Stimulated activated naive CD4-positive, alpha-beta T cell treated with Interleukin-2 at 50 U/mL for 16 hours (primary cell): ENCODE data around the gene PTPRC.
"Not testable (repeated sequence)": the region's sequence is repeated elsewhere in the genome, so short reads cannot be mapped to it uniquely, and the experiment has no call there.

Source experiments
- DNase-seq: peaks from one replicate; lab custom pipeline; 2025; lab: John Stamatoyannopoulos, UW

The PTPRC gene, protein sequence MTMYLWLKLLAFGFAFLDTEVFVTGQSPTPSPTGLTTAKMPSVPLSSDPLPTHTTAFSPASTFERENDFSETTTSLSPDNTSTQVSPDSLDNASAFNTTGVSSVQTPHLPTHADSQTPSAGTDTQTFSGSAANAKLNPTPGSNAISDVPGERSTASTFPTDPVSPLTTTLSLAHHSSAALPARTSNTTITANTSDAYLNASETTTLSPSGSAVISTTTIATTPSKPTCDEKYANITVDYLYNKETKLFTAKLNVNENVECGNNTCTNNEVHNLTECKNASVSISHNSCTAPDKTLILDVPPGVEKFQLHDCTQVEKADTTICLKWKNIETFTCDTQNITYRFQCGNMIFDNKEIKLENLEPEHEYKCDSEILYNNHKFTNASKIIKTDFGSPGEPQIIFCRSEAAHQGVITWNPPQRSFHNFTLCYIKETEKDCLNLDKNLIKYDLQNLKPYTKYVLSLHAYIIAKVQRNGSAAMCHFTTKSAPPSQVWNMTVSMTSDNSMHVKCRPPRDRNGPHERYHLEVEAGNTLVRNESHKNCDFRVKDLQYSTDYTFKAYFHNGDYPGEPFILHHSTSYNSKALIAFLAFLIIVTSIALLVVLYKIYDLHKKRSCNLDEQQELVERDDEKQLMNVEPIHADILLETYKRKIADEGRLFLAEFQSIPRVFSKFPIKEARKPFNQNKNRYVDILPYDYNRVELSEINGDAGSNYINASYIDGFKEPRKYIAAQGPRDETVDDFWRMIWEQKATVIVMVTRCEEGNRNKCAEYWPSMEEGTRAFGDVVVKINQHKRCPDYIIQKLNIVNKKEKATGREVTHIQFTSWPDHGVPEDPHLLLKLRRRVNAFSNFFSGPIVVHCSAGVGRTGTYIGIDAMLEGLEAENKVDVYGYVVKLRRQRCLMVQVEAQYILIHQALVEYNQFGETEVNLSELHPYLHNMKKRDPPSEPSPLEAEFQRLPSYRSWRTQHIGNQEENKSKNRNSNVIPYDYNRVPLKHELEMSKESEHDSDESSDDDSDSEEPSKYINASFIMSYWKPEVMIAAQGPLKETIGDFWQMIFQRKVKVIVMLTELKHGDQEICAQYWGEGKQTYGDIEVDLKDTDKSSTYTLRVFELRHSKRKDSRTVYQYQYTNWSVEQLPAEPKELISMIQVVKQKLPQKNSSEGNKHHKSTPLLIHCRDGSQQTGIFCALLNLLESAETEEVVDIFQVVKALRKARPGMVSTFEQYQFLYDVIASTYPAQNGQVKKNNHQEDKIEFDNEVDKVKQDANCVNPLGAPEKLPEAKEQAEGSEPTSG (N-terminal part only)

DNA sequence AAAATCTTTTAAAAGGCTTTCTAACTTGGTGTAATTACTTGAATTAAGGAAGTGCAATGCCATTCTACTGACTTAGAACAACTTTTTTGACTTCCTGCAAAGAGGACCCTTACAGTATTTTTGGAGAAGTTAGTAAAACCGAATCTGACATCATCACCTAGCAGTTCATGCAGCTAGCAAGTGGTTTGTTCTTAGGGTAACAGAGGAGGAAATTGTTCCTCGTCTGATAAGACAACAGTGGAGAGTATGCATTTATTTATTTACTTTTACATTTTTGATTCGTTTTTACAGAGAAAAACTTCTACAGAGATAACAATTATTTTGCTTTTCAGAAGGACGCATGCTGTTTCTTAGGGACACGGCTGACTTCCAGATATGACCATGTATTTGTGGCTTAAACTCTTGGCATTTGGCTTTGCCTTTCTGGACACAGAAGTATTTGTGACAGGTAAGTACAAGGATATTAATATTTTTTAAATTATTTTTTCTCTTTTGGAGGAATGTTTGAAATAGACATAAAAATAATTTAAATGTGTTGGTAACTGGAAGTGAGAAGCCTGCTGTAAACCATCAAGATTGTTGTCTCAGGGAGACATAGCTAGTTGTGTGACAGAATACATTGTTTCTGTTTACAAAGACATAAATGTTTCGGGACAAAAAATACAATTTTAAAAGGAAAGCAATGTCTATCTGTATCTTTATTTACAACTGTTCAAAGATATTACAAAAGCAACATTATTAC lies at the start of gene PTPRC:
PTPRC (plus strand) TSS at position 147 of the 742 bp plus-strand sequence; CDS start at position 376, 229 bp downstream.
- no peak for DNase-seq

DNA sequence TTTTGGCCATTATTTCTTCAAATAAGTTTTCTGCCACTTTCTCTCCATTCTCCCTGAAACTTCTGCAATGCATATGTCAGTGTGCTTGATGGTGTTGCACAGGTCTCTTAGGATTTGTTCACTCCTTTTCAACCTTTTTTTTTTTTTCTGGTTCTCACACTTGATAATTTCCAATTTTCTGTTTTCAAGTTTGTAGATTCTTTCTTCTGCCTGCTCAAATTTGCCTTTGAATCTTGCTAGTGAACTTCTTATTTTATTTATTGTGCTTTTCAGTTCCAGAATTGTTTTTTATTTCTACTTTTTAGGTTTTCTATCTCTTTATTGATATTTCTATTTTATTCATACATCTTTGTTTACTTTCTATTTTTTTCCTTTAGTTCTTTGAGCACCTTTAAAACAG lies 48.4 kb upstream of the PTPRC start:
- no peak for DNase-seq

DNA sequence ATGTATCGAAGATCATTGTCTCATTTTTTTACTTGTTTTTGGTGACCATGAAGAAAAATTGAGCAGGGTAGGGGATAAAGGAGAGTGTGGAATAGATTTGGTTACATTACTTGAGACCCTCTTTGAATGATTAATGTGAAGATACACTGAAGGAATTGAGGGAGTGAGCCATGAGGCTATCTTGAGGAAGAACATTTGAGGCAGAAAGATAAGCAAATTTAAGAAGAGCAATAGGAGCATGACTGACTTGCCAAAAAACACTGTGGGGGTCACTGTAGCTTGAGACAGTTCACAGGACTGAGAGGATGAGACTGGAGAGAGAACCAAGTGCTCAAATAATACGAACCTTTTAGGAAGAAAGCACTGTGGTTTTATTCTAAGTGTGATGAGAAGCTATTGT lies 43.1 kb upstream of the PTPRC start:
- no peak for DNase-seq

DNA sequence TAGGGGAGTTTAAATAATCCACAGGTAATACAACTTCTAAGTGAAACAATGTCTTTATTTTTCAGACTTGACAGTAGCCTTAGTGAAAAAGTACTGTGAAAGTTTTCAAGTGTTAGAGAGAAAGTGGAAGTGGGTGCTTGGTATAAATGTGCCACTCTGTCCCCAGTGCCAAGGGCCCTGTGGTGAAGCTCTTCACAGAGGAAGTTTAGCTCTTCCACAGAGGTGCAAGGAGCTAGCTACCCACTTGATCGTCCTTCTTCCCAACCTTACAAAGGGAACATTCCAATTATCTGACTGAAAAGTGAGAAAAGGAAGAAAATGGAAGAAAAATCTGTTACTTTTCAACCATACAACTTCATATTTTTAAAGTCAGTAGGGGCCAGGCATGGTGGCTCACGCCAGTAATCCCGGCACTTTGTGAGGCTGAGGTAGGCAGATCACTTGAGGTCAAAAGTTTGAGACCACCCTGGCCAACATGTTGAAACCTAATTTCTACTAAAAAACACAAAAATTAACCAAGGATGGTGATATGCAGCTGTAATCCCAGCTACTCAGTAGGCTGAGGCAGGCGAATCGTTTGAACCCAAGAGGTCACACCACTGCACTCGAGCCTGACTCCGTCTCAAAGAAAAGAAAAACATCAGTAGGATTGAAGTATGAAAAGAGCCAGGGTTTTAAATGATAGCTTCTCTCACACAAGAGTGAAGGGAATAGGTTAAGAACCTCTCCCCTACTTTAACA lies 41.0 kb upstream of the PTPRC start:
- no peak for DNase-seq

DNA sequence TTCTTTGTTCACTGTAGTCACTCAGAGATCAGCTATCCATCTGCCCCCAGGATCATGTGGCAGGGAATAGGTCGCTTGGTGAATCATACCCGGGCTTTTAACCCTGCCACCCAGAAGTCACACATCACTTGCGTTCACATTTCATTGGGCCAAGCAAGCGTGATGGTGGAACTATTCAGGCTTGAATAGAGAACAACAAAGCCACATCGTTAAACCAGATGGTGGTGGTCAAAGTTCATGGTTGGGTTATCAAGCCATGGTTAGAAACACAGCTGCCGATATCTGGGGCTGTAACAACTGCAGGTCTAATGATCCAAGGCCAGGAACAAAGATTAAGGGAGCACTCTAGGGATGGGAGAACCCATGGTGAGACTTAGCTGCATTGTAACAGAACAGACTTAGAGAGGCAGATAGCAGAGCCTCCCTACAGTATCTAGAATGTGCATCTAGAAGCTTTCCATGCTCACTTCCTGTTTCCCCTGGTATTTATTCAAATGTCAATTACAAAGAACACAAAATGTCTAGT lies 40.0 kb upstream of the PTPRC start:
- no peak for DNase-seq

DNA sequence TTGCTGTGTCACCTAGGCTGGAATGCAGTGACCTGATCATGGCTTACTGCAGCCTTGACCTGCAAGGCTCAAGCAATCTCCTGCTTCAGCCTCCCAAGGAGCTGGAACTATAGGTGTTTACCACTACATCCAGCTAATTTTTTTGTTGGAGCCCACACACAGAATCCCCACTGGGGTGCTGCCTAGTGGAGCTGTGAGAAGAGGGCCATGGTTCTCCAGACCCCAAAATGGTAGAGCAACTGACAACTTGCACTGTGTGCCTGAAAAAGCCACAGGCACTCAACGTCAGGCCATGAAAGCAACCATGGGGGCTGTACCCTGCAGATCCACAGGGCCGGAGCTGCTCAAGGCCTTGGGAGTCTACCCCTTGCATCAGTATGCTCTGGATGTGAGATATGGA lies 39.1 kb upstream of the PTPRC start:
- DNase-seq = no peak

DNA sequence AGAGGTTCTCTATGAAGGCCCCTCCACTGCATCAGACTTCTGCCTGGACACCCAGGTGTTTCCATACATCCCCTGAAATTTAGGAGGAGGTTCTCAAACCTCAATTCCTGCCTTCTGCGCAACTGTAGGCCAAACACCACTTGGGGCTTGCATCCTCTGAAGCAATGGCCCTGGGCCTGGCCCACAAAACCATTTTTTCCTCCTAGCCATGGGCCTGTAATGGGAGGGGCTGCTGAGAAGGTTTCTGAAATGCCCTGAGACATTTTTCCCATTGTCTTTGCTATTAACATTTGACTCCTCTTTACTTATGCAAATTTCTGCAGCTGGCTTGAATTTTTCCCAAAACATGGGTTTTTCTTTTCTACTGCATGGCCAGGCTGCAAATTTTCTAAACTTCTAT lies 37.9 kb upstream of the PTPRC start:
- no peak for DNase-seq

DNA sequence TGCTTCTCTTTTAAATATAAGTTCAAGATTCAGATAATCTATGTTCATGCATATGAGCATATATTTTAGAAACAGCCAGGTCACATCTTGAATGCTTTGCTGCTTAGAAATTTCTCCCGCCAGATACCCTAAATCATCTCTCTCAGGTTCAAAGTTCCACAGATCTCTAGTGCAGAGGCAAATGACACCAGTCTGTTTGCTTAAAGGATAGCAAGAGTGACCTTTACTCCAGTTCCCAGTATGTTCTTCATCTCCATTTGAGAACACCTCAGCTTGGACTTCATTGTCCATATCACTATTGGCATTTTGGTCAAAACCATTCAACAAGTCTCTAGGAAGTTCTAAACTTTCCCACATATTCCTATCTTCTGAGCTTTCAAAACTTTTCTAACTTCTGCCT lies 37.5 kb upstream of the PTPRC start:
- not testable (repeated sequence) for DNase-seq

DNA sequence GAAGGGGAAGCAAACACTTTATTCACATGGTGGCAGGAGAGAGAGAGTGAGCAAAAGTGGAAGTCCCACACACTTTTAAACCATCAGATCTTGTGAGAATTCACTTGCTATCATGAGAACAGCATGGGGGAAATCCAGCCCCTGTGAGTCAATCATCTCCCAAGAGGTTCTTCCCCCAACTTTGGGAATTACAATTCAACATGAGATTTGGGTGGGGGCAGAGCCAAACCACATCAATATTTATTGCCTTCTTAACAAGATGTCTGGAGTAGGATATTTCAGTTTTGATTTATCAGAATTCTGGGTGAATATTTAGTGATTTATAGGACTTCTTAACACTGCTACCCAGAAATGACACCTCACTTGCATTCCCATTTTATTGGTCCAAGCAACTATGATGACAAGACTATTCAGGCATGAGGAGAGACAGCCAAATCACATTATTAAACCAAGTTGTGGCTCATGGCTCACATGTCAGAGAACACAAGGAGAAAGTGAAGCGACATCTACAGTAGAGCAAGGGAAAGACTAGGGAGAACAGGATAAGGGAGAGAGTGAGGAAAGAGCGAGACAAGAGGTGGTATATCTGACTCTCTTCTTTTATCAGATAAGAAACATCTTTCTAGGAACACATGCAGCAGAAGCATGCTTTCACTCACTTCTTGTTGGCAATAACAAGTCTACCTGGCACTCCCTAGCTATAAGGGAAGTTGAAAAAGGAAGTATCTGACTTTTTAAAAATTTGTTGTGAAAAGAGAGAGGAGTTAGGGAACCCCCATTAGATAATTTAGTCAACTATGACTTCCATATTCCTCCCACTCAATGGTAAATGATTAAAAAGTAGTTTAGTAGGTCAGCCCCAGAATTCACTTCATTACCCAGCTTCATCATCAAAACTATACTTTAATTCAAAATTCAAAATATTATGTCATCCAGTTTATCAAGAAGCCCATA lies 36.6 kb upstream of the PTPRC start:
- peak; percentile 28 for DNase-seq

DNA sequence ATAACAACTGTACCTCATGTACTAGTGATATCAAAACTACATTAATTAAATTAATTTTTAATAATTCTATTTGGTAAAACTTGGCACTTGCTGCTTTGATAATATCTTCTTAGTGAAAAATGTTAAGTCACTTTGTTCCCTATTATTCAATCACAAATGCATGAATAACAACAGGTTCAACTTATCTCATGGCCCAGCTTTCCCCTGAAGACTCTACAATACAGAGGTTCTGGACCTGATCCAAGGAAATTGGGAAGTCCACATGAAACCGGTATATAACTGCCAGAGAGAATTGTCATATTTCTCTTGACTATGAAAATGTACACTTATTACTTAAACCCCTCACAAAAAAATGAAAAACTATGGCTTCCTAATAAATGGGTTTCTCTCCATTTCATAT lies 33.9 kb upstream of the PTPRC start:
- no peak for DNase-seq

DNA sequence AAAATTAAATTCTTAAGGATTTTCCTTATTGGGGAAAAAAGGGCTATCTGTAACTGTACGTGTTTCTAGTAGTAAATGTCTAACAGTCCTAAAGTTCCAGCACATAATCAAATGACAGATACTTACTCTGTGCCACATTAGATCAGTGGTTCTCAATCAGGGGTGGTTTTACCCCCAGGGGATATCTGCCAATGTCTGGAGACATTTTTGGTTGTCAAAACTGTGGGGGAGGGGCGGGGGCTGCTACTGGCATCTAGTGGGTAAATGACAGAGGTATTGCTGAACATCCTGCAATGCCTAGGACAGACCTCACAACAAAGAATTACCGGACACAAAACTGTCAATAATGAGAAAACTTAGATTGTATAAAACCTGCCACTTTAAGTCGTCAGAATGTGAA lies 33.4 kb upstream of the PTPRC start:
- DNase-seq = no peak

DNA sequence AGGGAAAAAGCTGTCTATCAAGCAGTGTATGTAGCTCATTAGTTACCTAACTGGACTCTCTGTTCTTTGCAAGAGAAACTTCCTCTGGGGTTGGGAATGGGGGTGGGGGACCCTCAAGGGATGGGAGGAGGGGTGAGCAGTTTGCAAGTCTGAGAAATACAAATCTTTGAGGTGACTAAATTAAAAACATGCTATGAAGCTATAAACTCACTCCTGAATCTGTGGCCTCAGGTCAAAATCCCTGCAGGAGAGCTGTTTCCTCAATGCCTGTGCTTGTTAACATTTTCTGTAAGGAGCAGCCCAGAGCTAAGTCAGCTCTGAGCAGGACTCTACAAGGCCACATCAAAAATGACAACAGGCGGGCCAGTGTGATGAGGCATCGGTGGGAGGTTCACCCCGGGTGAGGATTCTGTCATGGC lies 32.8 kb upstream of the PTPRC start:
- no peak for DNase-seq

DNA sequence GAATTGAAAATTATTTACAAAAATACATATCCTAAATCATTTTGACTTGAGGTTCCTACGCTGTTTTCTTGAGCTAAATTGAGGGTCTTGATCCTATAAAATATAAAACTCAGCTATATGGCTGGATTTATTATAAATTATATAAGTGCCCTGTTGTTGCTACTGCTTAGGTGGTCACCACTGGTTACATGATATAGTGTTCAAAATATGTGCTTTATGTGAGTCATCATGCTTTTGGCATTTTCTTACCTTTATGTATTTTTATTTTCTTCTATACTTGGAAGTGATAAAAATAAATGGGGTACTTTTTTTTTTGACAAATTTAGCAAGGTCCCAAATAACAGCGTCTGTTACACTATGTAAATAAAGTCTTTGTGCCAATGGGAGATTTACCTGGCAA lies 31.1 kb upstream of the PTPRC start:
- DNase-seq = no peak

DNA sequence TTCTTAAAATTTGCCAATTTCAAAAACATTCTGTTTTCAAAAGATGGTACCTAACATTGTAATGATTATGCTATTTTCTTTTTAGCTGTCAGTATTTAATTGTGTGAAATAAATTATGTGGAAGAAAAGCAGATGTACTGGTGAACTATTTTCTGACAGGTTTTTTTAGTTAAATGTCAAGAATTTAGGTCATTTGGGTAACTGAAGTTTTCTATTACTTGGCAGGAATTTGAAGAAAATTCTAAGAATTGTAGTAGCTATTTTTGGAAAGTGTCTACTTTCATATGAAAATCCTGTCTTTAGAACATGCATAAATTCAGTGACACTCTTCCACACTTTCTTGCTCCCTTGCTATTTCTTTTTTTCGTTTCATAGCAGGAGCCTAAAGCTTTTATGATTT lies 28.5 kb upstream of the PTPRC start:
- no peak for DNase-seq

DNA sequence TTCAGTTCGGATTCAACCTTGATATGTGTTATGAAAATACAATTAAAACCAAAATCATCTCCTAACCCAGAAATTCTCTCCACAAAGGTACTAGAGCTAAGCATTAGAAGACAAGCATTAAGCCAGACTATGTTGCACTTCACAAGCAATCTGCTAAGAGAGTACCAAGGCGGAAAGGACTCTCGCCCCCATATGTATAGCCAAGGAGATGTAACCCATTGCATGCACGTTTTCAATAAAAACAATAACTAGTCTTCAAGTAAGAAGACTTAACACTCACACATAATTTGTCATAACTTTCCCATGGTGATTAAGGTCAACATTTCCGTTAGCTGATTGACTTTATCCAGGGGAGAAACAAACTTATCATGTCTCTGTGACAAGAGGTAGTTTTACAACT lies 27.6 kb upstream of the PTPRC start:
- no peak for DNase-seq

DNA sequence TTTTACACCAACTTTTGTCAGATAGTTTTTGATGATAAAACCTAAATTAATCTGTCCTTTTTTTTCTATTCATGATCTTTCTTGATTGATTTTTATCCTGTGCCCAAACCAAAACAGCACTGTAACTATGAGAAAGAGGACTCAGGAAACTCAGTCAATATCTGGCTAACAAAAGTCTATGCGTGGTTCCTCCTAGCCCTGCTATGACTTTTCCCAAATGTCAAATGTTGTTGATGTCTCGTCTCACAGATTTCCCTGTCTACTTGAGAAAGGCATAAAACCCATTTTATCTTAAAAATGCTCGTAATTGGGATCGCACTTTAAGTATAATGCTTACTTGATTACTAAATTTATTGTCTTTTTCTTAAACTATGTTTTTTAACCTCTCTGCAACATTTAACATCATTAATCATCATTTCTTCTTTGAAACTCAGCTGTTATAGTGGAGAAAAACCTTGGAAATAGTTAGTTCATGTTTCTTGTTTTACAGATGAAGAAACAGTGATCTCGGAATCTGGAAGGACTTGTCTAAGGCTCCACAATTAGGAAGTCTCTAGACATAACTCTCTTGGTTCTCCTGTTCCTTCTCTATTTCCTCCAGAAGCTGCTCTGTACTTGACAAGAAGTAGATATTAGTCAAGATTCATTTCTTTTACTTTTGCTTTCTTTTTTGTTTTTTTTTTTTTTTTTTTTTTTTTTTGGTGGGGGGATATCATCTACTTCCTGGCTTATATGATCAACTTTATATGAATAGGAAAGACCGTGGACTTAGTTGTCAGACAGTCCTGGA lies 26.2 kb upstream of the PTPRC start:
- DNase-seq = no peak

DNA sequence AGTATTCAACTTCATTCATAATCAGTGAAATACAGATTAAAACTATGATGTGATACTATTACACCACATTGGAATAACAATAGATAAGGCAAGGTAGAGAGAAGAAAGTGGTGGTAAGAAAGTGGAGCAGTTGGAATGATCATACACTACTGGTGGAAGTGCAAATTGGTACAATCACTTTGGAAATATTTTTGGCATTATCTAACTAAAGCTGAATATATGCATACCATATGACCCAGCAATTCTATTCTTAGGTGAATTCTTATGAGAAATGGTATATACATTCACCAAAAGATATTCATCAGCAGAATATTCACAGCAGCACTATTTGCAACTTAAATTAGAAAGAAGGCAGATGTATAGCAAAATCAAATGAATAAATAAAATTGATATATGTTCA lies 21.4 kb upstream of the PTPRC start:
- DNase-seq = no peak

DNA sequence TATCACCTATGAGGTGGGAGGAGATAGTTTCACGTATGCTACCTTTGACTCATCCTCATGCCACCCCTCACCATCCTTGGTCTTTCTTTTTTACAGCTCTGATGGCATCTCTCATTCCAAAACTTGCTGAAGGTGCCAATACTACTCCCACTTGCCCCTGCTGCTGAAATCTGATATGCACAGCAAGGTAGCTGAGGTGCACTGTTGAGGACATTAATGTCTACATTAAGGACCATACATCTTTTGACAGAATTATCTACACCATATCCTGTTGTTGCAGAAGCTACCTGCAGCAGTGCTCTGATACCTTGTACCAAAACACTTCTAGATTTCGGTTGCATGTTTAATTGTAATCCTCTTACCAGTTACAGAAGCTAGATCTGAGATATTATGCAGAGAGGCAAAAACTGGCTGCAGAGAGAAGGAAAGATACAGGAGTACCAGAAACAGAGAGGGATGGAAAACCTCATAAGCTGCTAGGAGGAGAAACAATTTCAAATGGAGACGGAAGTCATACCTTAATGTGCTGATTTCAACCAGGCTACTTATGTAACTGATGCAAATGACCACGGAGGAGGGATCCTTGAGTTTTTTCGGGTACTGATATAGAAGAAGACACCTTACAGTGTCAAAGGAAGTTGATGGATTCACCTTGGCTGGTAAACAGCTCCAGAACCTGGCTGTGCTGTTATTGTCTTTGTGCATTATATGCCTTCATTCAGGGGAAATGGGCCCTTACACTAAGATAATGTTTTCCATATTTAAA lies 19.3 kb upstream of the PTPRC start:
- peak; percentile 44 for DNase-seq
